Cardiac muscle cell (in vitro differentiated cells and primary cell): ENCODE measurements around the gene PML. TPM values are rescaled to one million over a fixed set of nuclear protein-coding genes. Genes with fewer than 3 reads are reported as not detected.

Source experiments
- DNase-seq, 2 donors: peaks; one replicate each; pipeline versions ENCODE4 v3.0.0 to v3.0.0-alpha.2; 2010 to 2017; ENCODE audit warnings: low read depth in 1 of 2, low spot score in 1 of 2
- H3K27ac ChIP-seq: fragments of 200-600 bp; sonication (generic); 2 replicates; pipeline ENCODE4 v1.5.1; 2016
- H3K27me3 ChIP-seq: fragments of 200-600 bp; sonication (generic); 2 replicates; pipeline ENCODE4 v1.6.0; 2016; ENCODE audit warnings: control low read depth
- H3K36me3 ChIP-seq: fragments of 200-600 bp; sonication (generic); 2 replicates; pipeline ENCODE4 v1.5.1; 2016; ENCODE audit warnings: control low read depth
- H3K4me1 ChIP-seq: fragments of 200-600 bp; sonication (generic); 2 replicates; pipeline ENCODE4 v1.8.1; 2017; ENCODE audit warnings: low read depth, mild to moderate bottlenecking, mixed run types
- H3K4me3 ChIP-seq: fragments of 200-600 bp; sonication (generic); 2 replicates; pipeline ENCODE4 v1.5.1; 2016; ENCODE audit warnings: mild to moderate bottlenecking
- H3K9me3 ChIP-seq: fragments of 200-600 bp; sonication (generic); 2 replicates; pipeline ENCODE4 v1.5.1; 2017; ENCODE audit warnings: low read depth, mild to moderate bottlenecking, control low read depth
- CTCF ChIP-seq: IDR thresholded peaks from 2 replicates; pipeline ENCODE4 v1.5.1; 2012; ENCODE audit warnings: low read depth, mild to moderate bottlenecking, low read length
- polyA plus RNA-seq: library from polyadenylated mRNA; unstranded; fragments of >200 nt; fragmentation: Nextera tagmentation; extraction: Ambion mirVana; gene quantifications from 2 replicates; pipeline ENCODE4 v1.2.1, GENCODE V29; 2016
- total RNA-seq: library from RNA; depleted of rRNA; stranded (reverse); fragments of >200 nt; gene quantifications from 2 replicates; pipeline ENCODE4 v1.2.3, GENCODE V29; 2016

Gene PML
- total and polyA plus RNA-seq, 2 experiments from 2014 or later = 21.9 to 40.4 TPM

DNA sequence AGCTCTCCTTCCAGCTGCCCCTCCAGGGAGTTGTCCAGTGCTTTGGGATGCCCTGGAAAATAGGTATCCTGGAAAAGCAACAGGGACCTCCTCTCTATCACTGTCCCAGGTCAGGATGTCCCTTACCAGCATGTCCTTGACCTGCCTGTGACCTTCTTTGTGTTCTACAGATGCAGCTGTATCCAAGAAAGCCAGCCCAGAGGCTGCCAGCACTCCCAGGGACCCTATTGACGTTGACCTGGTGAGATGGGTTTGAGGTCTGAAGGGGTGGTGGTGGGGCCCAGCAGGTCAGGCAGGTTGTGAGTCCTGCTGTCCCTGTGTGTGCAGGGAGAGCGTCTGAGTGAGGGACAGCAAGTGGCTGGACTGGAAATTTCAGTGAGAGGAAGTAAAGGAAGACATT is 30.2 kb downstream of the PML start:
- Histone ChIP-seq H3K9me3 (no peaks in the 10 kb centered on the region), H3K4me3 (no peak overlapping the region), H3K4me1 (no peaks in the 10 kb centered on the region), H3K27me3 (no peaks in the 10 kb centered on the region), H3K27ac (no peak overlapping the region), H3K36me3 (peaks cover 4% of the 10 kb centered on the region)
- no peak for TF ChIP-seq CTCF
- no peak for DNase-seq

DNA sequence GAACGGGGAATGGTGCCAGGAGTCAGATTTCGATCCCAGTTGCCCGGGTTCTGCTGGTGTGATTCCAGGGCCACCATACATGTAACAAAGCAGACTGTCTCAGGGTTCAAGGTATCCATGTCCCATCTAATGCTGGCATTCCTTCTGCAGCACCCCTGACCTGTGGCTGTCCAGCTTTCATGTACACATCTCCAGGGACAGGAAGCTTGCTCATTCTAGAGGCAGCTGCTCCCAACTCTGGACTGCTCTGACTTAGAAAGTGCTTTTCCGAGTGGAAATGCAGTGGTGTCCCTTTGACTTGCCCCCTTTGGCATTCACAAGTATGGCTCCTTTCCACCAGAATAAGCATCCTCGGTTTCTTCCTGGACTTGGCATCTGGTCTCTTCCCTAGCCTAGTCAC is 30.9 kb downstream of the PML start:
- H3K36me3 ChIP-seq = peaks cover 4% of the 10 kb centered on the region
- TF ChIP-seq CTCF = no peak
- H3K27ac ChIP-seq = no peak overlapping the region
- H3K4me3 ChIP-seq = no peak overlapping the region
- no peaks in the 10 kb centered on the region for H3K27me3 ChIP-seq
- no peaks in the 10 kb centered on the region for H3K9me3 ChIP-seq
- no peaks in the 10 kb centered on the region for H3K4me1 ChIP-seq
- peak in 1 of 2 donors; percentile 43 for DNase-seq

GRCh38 chr15:74027688-74028087 is 33.2 kb downstream of the PML start:
- H3K27me3 ChIP-seq = no peaks in the 10 kb centered on the region
- peaks cover 4% of the 10 kb centered on the region for H3K36me3 ChIP-seq
- H3K27ac ChIP-seq = no peak overlapping the region
- no peaks in the 10 kb centered on the region for H3K9me3 ChIP-seq
- H3K4me1 ChIP-seq = no peaks in the 10 kb centered on the region
- DNase-seq = no peak
- no peak for TF ChIP-seq CTCF
- no peak overlapping the region for H3K4me3 ChIP-seq

DNA sequence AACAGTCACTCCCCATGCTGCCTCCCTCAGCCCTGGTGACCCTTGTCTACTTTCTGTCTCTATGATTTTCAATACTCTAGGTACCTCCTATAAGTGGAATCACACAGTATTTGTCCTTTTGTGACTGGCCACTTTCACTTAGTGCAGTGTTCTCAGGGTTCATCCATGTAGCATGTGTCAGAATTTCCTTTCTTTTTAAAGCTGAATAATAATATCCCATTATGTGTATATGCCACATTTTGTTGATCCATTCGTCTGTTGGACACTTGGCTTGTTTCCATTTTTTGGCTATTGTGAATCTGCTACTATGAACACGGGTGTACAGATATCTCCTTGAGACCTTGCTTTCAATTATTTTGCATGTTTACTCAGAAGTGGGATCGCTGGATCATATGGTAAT is 34.1 kb downstream of the PML start:
- H3K4me1 ChIP-seq = no peaks in the 10 kb centered on the region
- H3K4me3 ChIP-seq = no peak overlapping the region
- H3K27me3 ChIP-seq = no peaks in the 10 kb centered on the region
- peaks cover 6% of the 10 kb centered on the region for H3K36me3 ChIP-seq
- no peaks in the 10 kb centered on the region for H3K9me3 ChIP-seq
- no peak for DNase-seq
- no peak for TF ChIP-seq CTCF
- H3K27ac ChIP-seq = no peak overlapping the region

DNA sequence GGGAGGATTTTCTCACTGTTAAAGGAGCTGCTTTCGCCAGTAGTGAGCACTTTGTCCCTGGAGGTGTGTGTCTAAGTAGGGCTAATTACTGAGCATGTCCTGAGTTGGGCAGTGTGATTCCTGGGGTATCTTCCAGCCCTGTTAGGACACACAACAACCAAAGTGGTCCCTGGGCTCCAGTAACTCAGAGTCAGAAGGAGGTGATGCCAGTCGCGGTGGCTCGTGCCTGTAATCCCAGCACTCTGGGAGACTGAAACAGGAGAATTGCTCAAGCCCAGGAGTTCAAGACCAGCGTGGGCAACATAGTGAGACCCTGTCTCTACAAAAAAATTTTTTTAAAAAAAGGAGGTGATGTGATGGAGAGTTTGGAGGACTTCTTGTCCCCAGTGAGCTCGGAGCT is 37.5 kb downstream of the PML start:
- H3K4me1 ChIP-seq = no peaks in the 10 kb centered on the region
- H3K27me3 ChIP-seq = no peaks in the 10 kb centered on the region
- no peak for TF ChIP-seq CTCF
- no peak for DNase-seq
- peaks cover 6% of the 10 kb centered on the region for H3K36me3 ChIP-seq
- H3K4me3 ChIP-seq = no peak overlapping the region
- no peak overlapping the region for H3K27ac ChIP-seq
- H3K9me3 ChIP-seq = no peaks in the 10 kb centered on the region
